Fibroblast of lung (primary cell): Measurements from ENCODE around the gene VAMP5.

Experiments used
- CTCF ChIP-seq, 2 donors: IDR thresholded peaks in 1 of 2; conservative IDR thresholded peaks in 1 of 2; 1 replicate in 1 of 2; 2 replicates in 1 of 2; pipeline ENCODE4 v1.5.1; 2011 to 2012; ENCODE audit warnings: low read length in 2 of 2, control low read depth in 1 of 2, inconsistent platforms in 1 of 2, low read depth in 1 of 2, mild to moderate bottlenecking in 1 of 2
- EZH2 ChIP-seq: IDR thresholded peaks from 2 replicates; pipeline ENCODE4 v1.5.1; 2012; ENCODE audit warnings: low read length, control low read depth, mild to moderate bottlenecking; ENCODE audit errors: missing control alignments

- TF ChIP-seq CTCF (conservative IDR thresholded peaks at IDR 0.05 in 1 of 2, IDR thresholded peaks at IDR 0.05 in 1 of 2; ENCODE audit: low read depth in 1 of 2, low read length in 2 of 2) (no peak), EZH2 (no peak)
Measured at GRCh38 chr2:85553184-85553583, 31.0 kb upstream of the VAMP5 start.
